ENCODE data around the gene RFX7. TPM values are rescaled to one million over a fixed set of nuclear protein-coding genes. Genes with fewer than 3 reads are reported as not detected.
"Not testable (repeated sequence)": the region's sequence is repeated elsewhere in the genome, so short reads cannot be mapped to it uniquely, and the experiment has no call there.

The RFX7 gene
- 8.0 TPM for polyA plus RNA-seq (2013, experiment 1 of 2; ENCODE audit: insufficient read length)
- polyA plus RNA-seq (2013, experiment 2 of 2; ENCODE audit: insufficient read length) = 7.8 TPM

DNA sequence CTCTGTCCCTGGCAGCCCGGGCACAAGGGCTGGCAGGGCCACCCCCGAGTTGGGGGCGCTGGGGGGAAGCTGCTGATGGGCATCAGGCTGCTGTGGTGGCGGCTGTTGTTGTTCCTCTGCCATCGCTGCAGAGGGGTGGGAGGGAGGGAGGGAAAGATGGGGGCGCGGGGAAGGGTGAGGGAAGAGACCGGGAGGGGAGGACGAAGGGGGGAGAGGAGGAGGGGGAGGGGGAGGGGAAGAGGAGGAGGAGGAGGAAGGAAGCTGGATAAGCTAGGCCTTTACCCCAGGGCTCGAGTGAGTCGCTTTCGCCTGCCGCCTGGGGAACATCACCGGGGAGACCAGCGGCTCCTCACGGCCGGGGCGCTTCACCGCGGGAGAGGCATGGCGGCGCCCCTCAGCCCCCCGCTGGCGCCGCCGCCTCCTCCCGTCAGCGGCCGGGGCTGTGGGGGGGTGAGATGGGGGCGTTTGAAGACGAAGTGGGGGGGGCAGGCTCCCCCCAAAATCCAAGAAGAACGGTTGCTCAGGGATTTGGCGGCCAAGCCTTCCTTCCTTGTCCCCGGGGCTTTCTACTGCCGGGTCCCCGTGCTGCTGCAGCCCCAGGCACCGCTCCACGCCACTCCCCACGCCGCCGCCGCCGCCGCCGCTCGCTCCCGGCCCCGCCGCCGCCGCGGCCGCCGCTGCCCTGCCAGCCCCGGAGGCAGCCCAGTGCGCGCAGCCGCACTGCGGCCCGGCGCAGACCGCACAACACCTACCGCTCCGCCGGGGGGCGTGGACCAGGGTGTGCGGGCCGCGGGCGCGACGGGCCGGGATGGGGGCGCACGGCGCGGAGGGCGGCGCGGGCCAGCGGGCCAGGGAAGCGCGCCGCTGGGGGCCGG, at the start of gene RFX7:
RFX7 (minus strand) TSS at position 717 of the 875 bp plus-strand sequence; CDS start at position 123, 594 bp downstream.
- DNase-seq = peak; percentile 77

DNA sequence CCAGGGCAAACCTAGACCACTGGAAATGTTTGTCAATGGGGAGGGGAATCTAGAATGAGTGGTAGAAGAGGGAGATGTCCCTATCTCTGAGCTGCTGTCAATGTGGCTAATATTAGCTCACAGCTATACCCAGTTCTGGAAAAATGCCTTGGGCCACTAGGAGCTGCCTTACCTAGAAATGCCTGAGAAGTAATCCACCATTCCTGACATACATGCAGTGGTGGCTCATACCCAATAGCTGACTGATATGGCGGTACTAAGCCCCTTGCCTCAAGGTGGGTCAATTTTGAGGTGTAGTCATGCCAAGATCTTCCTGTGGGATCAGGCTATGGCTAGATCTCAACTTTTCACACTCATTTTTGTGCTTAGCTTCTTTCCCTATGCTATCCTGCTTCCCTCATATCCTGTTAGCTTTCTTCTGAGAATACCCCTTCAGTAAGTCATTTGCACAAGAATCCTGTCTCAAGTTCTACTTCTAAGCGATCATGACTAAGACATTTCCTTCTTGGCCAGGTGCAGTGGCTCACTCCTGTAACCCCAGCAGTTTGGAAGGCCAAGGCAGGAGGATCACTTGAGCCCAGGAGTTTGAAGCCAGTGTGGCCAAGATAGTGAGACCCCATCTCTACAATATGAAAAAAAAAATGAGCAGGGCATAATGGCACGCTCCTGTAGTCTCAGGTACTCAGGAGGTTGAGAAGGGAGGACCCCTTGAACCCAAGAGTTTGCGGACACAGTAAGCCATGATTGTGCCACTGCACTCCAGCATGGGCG, 49.1 kb upstream of the RFX7 start:
- no peak for DNase-seq

DNA sequence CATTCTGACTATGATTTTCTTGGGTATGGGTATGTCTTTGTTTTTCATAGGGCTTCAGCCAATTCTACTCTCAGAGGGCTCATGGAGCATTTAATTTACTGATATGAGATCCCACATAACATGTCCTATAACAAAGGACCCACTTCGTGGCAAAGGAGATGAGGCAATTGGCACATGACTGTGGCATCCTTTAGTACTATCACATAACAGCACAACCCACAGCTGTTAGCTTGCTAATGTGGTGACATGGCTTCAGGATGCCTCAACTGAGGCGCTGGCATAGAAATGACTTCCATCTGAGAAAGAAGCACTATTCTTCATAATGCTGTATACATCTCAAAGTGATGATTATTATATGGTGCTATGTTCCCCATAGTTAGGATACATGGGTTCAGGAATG, 48.1 kb upstream of the RFX7 start:
- no peak for DNase-seq

DNA sequence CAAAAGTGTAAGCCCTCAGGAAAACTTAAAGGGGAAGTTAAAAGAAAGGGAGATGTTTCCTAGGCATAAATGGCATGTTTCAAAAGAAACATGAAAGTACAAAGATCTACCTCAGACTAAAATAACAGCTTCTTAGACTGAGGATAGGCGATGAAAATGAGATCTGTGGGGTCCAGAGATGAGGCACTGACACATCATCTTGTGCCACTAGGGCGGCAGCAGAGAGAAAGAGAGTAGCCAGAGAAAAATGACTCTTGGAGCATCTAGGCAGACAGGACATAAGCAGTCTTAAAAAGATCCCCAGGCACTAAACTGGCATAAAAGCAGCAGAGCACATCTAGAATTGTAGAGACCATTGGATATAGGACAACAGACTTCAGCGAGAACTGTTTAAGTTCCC, 42.5 kb upstream of the RFX7 start:
- no peak for DNase-seq

DNA sequence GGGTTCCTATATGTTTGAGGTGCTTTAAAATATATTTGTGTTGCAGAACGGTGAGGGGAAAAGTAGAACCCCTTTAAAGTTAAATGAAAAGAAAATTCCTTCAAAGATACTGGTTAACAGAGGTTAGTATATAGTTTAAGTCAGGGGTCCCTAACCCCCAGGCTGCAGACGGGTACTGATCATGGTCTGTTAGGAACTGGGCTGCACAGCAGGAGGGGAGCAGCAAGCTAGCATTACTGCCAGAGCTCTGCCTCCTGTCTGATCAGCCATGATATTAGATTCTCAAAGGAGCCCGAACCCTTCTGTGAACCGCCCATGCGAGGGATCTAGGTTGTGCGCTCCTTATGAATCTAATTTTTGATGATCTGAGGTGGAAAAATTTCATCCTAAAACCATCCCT, 37.5 kb upstream of the RFX7 start:
- DNase-seq = no peak

DNA sequence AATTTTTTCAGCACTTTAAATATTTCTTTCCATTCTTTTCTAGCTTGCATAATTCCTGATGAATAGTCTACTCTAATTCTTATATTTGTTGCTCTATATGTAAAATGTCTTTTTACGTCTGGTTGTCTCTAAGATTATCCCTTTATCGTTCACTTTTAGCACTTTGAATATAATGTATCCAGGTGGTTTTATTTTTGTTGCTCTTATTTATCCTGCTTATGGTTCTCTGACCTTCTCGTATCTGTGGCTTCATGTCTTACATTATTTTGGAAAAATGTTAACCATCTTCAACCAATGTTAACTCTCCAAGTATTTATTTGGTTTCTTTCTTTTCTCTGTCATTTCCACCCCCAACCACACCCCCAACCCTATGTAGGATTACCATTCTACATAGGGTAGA, 30.0 kb upstream of the RFX7 start:
- no peak for DNase-seq

DNA sequence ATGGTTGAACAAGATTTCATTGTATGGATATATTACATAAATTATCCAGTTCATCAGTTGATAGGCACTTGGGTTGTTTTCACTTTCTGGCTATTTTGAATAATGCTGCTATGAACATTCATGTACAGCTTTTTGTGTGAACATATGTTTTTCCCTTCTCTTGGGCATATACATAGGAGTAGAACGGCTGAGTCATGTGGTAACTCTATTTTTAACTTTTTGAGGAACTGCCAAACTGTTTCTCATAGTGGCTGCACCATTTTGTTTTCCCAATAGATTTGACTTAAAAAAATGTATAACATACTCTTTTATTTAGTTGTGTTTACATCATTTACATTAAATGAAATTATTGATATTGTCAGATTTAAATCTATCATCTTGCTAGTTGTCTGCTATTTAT, 28.8 kb upstream of the RFX7 start:
- DNase-seq = peak; percentile 13

DNA sequence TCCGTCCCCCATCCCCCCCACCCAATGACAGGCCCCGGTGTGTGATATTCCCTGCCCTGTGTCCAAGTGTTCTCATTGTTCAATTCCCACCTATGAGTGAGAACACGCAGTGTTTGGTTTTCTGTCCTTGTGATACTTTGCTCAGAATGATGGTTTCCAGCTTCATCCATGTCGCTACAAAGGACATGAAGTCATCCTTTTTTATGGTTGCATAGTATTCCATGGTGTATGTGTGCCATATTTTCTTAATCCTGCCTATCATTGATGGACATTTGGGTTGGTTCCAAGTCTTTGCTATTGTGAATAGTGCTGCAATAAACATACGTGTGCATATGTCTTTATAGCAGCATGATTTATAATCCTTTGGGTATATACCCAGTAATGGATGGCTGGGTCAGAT, 22.8 kb upstream of the RFX7 start:
- DNase-seq = not testable (repeated sequence)

DNA sequence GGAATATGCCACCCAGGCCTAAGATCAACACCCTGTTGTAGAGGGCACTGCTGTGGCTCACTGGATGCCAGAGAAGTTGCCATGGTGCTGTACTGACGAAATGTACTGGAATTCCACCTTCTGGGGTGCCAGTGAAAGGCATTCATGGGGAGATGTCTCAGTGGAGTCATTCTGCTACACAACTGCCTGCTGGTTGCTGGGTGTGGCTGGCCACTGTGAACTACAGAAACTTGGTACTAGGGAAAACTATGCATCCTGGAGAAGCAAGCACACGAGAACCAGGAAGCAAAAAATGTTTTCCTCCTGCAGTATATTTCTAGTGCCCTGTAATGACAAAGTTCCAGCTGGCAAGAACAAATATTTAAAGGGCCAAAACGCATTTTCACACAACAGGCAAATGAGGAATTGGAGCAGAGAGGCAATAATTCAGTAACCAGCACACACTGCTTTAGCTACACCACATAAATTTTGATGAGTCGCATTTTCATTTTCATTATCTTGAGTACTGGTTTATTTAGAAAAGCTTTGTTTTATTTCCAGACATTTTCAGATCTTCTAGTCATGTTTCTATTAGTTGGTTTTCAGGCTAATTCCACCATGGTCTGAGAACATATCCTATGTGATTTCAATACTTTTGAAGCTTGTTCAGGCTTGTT, 18.3 kb upstream of the RFX7 start:
- DNase-seq = peak; percentile 19

DNA sequence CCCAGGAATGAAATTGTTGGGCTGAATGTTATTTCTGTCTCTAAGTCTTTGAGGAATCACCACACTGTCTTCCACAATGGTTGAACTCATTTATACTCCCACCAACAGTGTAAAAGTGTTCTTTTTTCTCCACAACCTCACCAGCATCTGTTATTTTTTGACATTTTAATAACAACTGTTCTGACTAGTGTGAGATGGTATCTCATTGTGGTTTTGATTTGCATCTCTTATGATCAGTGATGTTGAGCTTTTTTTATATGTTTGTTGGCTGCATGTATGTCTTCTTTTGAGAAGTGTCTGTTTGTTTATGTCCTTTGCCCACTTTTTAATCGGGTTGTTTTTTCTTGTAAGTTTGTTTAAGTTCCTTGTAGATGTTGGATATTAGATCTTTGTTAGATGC, 13.6 kb upstream of the RFX7 start:
- not testable (repeated sequence) for DNase-seq

DNA sequence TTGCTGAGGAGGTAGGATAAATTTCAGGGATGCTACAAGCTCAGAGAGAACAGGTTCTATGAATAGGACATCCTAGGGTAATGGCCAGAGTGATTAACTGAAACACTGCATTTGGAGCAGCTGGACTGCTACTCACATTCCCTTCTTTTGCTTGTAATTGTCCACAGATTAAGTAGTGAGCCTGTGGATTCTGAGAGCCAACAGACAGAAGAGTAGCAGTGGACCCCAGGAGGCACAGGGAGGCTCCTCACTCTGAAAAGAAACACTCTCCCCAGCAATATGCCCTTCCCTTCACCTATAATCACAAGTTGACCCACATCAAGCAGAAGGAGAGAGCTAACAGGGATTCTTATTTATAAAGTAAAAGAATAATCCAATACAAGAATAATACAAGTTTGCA, 10.6 kb upstream of the RFX7 start:
- no peak for DNase-seq

DNA sequence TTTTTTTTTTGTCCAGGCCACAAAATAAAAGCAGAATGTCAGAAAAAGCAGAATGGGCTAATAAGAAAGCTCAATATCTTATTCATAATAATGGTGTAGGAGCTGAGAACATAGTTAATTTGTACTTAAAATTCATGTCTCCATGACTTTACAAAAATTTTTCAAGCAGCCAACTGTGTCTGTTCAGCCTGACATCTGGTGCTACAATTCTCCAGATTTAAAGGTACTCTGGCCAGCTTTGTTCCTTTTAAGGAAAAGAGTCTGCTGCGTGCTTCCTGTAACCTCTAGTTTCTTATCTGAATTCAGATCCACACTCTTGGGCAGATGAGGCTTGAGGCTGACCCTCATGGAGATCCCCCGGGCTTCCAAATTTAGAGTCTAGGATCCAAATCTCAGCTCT, 8.7 kb upstream of the RFX7 start:
- no peak for DNase-seq

DNA sequence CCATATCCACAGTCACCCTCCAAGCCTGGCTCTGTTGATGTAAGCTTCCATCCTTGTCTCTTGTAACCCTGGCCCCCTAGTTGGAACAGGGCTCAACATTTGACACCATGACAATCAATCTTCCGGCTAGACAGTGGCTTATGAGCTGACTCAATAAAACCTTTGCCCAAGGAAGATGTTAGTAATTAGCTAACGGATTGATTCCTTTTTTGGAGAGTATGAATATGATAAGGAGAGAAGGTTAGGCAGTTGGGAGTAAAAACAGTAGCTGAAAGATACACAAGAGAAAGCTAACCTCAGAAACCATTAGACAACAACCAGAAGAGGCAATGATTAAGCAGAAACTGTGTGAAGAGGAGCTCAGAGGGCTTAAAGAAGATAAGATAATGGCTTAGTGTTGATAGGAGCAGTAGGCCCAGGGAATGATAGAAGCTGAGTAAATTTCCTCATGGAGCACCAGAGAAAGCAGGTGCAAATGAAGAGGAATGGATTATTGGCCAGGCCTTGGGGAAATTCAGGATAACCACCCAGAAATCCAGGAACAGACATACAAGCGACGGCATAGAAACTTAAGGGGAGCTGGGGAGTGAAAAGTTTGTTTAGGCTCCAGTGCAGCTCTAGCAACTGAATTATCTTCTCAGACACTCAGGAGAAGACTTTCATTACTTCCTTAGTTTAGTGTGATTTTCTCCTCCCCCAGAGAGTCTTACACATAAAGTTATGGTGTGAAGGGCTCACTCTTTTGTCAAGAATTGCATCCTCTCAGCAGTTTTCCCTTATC, 7.8 kb upstream of the RFX7 start:
- no peak for DNase-seq

DNA sequence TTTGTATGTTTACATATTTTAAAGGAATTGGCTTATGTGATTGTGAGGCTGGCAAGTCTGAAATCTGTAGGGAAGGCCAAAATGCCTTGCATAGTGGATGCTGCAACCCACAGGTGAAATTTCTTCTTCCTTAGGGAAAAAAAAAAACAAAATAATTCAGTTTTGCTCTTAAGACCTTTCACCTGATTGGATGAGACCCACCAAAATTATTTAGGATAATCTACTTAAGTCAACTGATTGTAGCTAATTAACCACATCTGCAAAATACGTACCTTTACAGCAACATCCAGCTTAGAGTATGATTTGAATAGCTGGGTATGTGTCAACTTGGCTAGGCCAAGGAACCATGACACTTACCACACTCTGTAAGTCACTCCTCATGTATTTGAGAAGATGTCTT, 6.9 kb upstream of the RFX7 start:
- DNase-seq = no peak

DNA sequence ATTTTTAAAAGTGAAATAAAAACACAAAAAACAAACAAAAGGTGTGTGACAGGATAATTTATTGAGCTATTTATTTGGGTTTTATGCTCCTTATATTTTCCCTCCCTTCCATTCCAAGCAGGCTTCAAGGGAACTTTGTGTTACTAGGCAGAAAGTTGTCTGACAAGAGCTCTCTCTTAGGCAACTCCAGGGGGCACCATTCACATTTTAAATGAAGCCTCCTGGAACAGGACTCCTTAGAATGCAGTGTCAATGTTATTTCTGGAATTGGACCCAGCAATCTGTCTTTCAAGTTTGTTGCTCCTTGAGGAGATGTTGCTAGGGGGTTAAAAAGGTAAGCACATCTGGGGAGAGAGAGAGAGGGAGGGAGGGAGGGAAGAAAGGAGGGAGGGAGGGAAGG, 5.4 kb upstream of the RFX7 start:
- peak; percentile 55 for DNase-seq

DNA sequence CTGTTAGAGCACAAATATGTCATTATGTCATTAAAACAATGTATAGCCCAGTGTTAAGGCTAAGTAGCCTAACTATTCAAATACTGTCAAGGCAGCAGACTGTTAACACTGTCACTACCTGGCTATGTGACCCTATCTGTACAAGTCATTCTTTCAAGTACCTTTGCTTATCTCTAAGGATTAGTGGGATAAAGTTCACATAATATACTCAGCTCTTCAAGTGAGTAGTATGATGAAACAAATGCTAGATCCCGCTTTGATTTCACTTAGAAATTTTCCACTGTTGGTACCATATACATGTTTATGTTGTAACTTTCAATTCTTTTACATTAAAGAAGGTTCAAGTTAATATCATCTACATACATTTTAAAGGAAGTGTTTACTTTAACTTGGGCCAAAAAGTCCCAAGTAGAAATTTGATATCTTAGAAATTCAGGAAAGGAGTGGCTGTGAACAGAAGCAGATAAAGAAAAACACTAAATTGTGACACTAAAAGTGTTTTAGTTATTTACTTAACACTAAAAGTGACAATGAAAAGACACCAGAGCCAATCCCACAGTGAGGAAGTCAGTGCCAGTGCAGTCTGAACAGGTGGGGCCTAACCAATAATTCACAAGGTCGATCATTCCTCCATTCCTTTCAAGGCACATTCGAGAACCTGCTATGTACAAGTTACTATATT, 4.8 kb upstream of the RFX7 start:
- DNase-seq = no peak

DNA sequence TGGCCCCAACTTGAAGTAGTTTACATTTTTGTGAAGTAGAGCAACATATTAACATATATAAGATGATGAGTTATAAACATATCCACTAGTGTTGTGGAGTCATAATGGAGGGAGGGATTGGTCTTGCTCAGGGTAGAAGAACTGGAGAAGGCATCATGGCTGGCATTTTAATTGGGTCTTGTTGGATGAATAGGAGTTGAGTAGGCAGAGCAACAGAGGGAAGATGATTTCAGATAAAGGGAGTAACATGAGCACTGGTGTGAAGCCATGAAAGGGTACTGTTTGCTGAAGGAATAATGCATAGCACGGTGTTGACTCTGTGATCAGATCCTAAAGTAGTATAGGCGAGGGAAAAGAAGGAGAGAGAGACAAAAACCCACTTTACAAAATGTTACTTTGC, 3.6 kb upstream of the RFX7 start:
- DNase-seq = no peak

DNA sequence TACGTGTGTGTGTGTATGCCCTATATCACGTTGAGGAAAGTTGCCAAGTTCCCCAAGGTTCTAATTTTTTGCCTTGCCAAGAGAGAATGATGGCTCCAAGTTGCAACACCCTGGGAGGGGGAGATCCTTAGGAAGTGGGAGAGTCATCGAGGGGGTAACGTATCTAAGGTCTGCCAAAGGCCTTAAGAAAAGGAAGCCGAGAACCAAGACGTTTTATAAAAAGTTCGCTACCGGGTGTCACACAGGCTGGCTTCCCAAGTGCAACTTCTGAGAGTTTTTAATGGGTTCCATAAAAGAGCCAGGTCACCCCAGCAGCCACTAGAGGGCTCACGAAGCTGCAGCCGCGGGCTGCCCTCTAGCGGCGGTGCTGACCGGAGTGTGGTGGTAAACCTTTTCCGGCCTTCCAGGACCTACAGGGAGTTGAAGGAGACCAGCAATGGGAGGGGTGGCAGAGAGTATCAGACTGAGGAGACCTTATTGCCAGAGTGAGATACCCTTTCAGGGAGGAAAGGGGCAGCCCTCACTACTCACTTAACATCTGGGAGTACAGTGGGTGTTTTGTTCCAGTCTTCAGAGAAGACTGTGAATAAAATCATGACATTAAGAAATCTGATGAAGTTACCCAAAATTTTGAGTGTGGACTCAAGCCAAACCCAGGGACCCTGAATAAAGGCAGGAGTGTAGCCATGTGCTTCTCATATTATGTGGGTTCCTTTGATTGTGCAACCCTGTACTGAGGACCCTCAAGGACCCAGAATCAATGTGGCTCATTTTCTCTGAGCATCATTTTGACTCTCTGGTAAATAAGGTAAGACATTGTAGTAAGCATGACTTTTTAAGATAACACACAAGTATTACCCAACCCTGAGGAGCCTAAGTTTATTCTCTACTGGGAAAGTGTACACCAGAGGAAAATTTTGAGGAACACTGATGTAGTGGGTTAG, 2.5 kb upstream of the RFX7 start:
- peak; percentile 87 for DNase-seq

DNA sequence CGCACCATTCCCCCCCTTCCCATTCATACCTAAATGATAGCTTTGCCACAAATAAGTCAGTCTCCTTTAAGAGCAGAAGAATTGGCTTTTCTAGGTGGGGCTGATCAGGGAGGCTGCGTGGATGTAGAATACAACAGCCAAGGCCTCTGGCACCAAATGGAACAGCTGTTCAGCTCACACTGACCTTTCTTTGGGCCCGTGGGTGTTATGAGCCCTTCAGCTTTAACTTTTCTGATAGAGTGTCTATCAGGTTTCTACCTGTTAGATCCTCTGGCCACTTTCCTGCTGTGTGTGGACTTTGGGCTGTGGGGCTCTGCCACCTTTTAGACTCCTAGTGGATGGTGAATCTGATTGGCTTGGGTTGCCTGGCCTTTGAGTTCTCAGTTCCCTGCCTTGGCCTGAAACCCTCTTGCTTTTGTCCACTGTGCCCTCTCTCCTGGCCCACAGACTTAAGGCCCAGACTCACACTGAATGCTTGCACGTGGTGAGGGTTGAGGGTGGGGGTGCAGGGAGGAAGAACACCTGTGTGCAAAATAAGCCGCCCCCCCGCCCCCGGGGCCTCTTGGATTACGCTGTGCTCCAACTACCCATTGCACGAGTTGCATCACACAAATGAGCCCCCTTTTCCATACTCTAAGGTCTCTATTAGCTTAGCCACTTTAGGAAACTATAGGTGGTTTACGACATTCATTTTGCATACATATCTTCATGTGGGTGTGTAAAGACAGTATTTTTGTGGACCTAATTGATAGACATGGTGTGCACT, 1.3 kb upstream of the RFX7 start:
- DNase-seq = no peak

All from fibroblast of skin of back (primary cell).